Neural crest cell (in vitro differentiated cells): ENCODE results near the gene ZCCHC7. TPM values are rescaled to one million over a fixed set of nuclear protein-coding genes. Genes with fewer than 3 reads are reported as not detected.

Experiments used
- DNase-seq: peaks from one replicate; pipeline ENCODE4 v3.0.0; 2021; ENCODE audit warnings: low read depth, mixed read lengths, low spot score
- H3K27ac Mint-ChIP-seq: one replicate; pipeline ENCODE4 v1.8.0; 2021; ENCODE audit warnings: mild to moderate bottlenecking, mixed read lengths; ENCODE audit not compliant: unreplicated experiment
- H3K27me3 Mint-ChIP-seq: 2 replicates; pipeline ENCODE4 v1.8.0; 2021; ENCODE audit warnings: low read depth, mild to moderate bottlenecking, mixed read lengths
- H3K36me3 Mint-ChIP-seq: 2 replicates; pipeline ENCODE4 v1.8.0; 2021; ENCODE audit warnings: low read depth, mild to moderate bottlenecking, mixed read lengths
- H3K4me1 Mint-ChIP-seq: 2 replicates; pipeline ENCODE4 v1.8.0; 2021; ENCODE audit warnings: mixed read lengths
- H3K4me3 Mint-ChIP-seq: one replicate; pipeline ENCODE4 v1.8.0; 2021; ENCODE audit warnings: mild to moderate bottlenecking, mixed read lengths
- H3K9me3 Mint-ChIP-seq: 2 replicates; pipeline ENCODE4 v1.8.0; 2021; ENCODE audit warnings: mixed read lengths
- CTCF ChIP-seq: fragments of 200-600 bp; sonication (generic); conservative IDR thresholded peaks from 2 replicates; pipeline ENCODE4 v1.5.0; 2021; ENCODE audit warnings: antibody characterized with exemption, mild to moderate bottlenecking
- total RNA-seq: library from RNA; stranded (reverse); gene quantifications from 2 replicates; pipeline ENCODE4 v1.2.1, GENCODE V29; 2021

ZCCHC7 gene
- total RNA-seq, 1 donor from 2014 or later: 21.6 TPM

- Mint-ChIP-seq H3K4me1 (peaks cover 16% of the 10 kb centered on the region), H3K27me3 (no peaks in the 10 kb centered on the region), H3K9me3 (no peaks in the 10 kb centered on the region), H3K27ac (no peak overlapping the region), H3K36me3 (no peaks in the 10 kb centered on the region), H3K4me3 (no peak overlapping the region)
- TF ChIP-seq CTCF: no peak
- DNase-seq: no peak
Observed at GRCh38 chr9:37126214-37126788, 5.9 kb downstream of the ZCCHC7 start.

- no peak for TF ChIP-seq CTCF
Observed at GRCh38 chr9:37127018-37127417, 6.6 kb downstream of the ZCCHC7 start.

DNA sequence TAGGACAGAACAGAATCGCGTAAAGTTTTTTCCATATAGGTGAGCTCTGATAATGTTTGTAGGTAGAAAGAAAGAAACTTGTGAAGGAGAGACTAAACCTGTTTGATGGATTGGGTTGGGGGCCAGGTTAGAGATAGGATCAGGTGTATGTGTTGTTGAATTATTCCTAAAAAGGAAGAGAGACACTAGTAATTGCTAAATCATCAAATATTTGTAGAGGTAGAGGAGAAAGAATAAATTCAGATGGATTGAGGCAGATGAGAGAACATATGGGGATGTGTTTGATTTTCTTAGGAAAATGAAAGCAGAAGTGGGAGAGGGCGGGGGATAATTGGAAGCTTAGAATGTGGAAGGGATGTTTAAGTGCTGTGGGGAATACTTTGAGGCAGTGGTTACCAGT is 7.7 kb downstream of the ZCCHC7 start:
- Mint-ChIP-seq H3K36me3 (peaks cover 3% of the 10 kb centered on the region), H3K4me1 (peaks cover 2% of the 10 kb centered on the region), H3K27me3 (no peaks in the 10 kb centered on the region), H3K27ac (no peak overlapping the region), H3K9me3 (no peaks in the 10 kb centered on the region), H3K4me3 (no peak overlapping the region)
- DNase-seq: no peak
- no peak for TF ChIP-seq CTCF

More at GRCh38 chr9:37127018-37127417, 6.6 kb downstream of the ZCCHC7 start:
- DNase-seq: no peak
- Mint-ChIP-seq H3K4me1 (peaks cover 9% of the 10 kb centered on the region), H3K9me3 (no peaks in the 10 kb centered on the region), H3K27ac (no peak overlapping the region), H3K4me3 (no peak overlapping the region), H3K27me3 (no peaks in the 10 kb centered on the region), H3K36me3 (no peaks in the 10 kb centered on the region)

DNA sequence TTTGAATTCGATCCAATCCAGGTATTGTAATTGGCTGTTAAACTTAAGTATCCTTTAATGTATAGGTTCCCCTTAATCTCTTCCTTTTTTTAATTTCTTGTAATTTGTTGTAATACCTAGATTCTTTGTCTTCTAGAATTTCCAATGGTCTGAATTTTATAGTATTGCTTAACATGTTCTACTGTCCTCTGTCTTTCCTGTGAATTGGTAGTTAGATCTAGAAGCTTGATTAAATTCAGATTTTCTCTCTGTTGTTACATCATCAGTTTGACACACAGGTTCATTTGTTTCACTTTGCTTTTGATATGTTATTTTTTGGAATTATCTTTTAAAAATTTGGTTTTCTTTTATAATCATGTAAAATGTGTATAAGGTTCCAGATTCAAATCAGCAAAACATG is 13.8 kb downstream of the ZCCHC7 start:
- peaks cover 7% of the 10 kb centered on the region for H3K36me3 Mint-ChIP-seq
- H3K9me3 Mint-ChIP-seq: no peaks in the 10 kb centered on the region
- no peak for DNase-seq
- H3K4me3 Mint-ChIP-seq: no peak overlapping the region
- peaks cover 20% of the 10 kb centered on the region for H3K4me1 Mint-ChIP-seq
- H3K27me3 Mint-ChIP-seq: no peaks in the 10 kb centered on the region
- no peak for TF ChIP-seq CTCF
- H3K27ac Mint-ChIP-seq: no peak overlapping the region

DNA sequence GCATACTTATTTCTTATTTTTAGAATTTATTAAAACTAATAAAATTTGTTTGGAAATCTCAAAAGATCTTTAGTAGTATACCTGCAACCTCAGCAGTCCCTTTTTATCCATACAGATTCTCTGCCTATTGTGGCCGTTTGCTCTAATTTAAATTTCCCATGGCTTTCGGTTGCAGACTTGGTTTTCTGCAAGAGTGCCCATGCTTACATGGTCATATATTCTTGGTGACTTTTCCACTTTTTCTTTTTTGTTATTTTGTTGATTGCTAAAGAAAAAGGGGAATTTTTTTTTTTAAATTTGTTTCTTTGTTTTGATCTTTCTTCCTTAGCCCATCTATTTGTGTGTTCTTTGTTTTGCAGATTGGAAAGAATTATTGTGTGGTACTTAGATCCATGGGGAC is 20.6 kb downstream of the ZCCHC7 start:
- Mint-ChIP-seq H3K9me3 (no peaks in the 10 kb centered on the region), H3K4me1 (peaks cover 53% of the 10 kb centered on the region), H3K36me3 (peaks cover 4% of the 10 kb centered on the region), H3K4me3 (no peak overlapping the region), H3K27ac (no peak overlapping the region), H3K27me3 (no peaks in the 10 kb centered on the region)
- no peak for TF ChIP-seq CTCF
- DNase-seq: no peak
